WTC11 (cell line): ENCODE measurements around the gene PKHD1. TPM values are rescaled to one million over a fixed set of nuclear protein-coding genes. Genes with fewer than 3 reads are reported as not detected.

Experiments
- ATAC-seq: fragments of 200-7000 bp; cut with Tn5 transposase; 2 replicates; pipeline ENCODE4 v1.10.0; 2021; ENCODE audit warnings: mild to moderate bottlenecking, moderate library complexity
- CTCF ChIA-PET: fragments of 300-600 bp; sonication (Branson Sonifier 250); formaldehyde crosslinking; loops from one replicate; lab custom pipeline; 2021; ENCODE audit warnings: antibody characterized with exemption; lab: Charles Lee
- POLR2A ChIA-PET: fragments of 350-600 bp; sonication (Branson Sonifier 250); formaldehyde crosslinking; loops from one replicate; lab custom pipeline; 2021; ENCODE audit warnings: antibody characterized with exemption; lab: Charles Lee
- DNase-seq: peaks from one replicate; pipeline ENCODE4 v3.0.0; 2021; ENCODE audit warnings: low spot score
- H3K27ac Mint-ChIP-seq: 2 replicates; pipeline ENCODE4 v1.8.0; 2021; ENCODE audit warnings: mixed read lengths
- H3K27me3 Mint-ChIP-seq: 2 replicates; pipeline ENCODE4 v1.8.0; 2021; ENCODE audit warnings: low read depth, mild to moderate bottlenecking, moderate library complexity, mixed read lengths
- H3K36me3 Mint-ChIP-seq: 2 replicates; pipeline ENCODE4 v1.8.0; 2021; ENCODE audit warnings: mixed read lengths
- H3K4me1 Mint-ChIP-seq: 2 replicates; pipeline ENCODE4 v1.8.0; 2022; ENCODE audit warnings: mixed read lengths
- H3K4me3 Mint-ChIP-seq: 2 replicates; pipeline ENCODE4 v1.8.0; 2021; ENCODE audit warnings: mild to moderate bottlenecking, moderate library complexity, mixed read lengths
- H3K9me3 Mint-ChIP-seq: 2 replicates; pipeline ENCODE4 v1.8.0; 2021; ENCODE audit warnings: mixed read lengths
- AR ChIP-seq: fragments of 250-450 bp; sonication (Bioruptor Pico); IDR thresholded peaks from 2 replicates; pipeline ENCODE4 v1.9.0; 2021; ENCODE audit warnings: mild to moderate bottlenecking
- ARID4B ChIP-seq: sonication (generic); formaldehyde crosslinking; IDR thresholded peaks from 2 replicates; pipeline ENCODE4 v1.8.0; 2023; ENCODE audit warnings: missing genetic modification reagents, mild to moderate bottlenecking, borderline replicate concordance
- CBFB ChIP-seq: sonication (generic); formaldehyde crosslinking; IDR thresholded peaks from 2 replicates; pipeline ENCODE4 v1.8.1; 2022; ENCODE audit warnings: mild to moderate bottlenecking, low read depth, missing genetic modification reagents
- FOXP1 ChIP-seq: sonication (generic); formaldehyde crosslinking; IDR thresholded peaks from 2 replicates; pipeline ENCODE4 v1.8.0; 2022; ENCODE audit warnings: missing genetic modification reagents, mild to moderate bottlenecking, moderate library complexity, borderline replicate concordance
- GTF2I ChIP-seq: fragments of 250-450 bp; sonication (Bioruptor Pico); conservative IDR thresholded peaks from 2 replicates; pipeline ENCODE4 v1.4.0; 2021; ENCODE audit warnings: mild to moderate bottlenecking
- KAT7 ChIP-seq: sonication (generic); formaldehyde crosslinking; IDR thresholded peaks from 2 replicates; pipeline ENCODE4 v1.8.1; 2023; ENCODE audit warnings: missing genetic modification reagents, mild to moderate bottlenecking, borderline replicate concordance
- MLX ChIP-seq: sonication (generic); formaldehyde crosslinking; IDR thresholded peaks from 2 replicates; pipeline ENCODE4 v1.8.1; 2023; ENCODE audit warnings: mild to moderate bottlenecking, missing genetic modification reagents, moderate library complexity
- SMAD3 ChIP-seq: sonication (generic); formaldehyde crosslinking; IDR thresholded peaks from 2 replicates; pipeline ENCODE4 v1.8.0; 2022; ENCODE audit warnings: missing genetic modification reagents, mild to moderate bottlenecking, borderline replicate concordance
- TEAD1 ChIP-seq: sonication (generic); formaldehyde crosslinking; IDR thresholded peaks from 2 replicates; pipeline ENCODE4 v1.8.0; 2022; ENCODE audit warnings: mild to moderate bottlenecking, missing genetic modification reagents
- ZMAT4 ChIP-seq: fragments of 250-450 bp; sonication (Bioruptor Pico); IDR thresholded peaks from 2 replicates; pipeline ENCODE4 v1.9.0; 2021; ENCODE audit warnings: mild to moderate bottlenecking
- ZNF232 ChIP-seq: sonication (generic); formaldehyde crosslinking; IDR thresholded peaks from 2 replicates; pipeline ENCODE4 v1.8.0; 2022; ENCODE audit warnings: mild to moderate bottlenecking, missing genetic modification reagents
- ZNF396 ChIP-seq: fragments of 250-450 bp; sonication (Bioruptor Pico); IDR thresholded peaks from 2 replicates; pipeline ENCODE4 v1.8.0; 2021; ENCODE audit warnings: mild to moderate bottlenecking, moderate library complexity, borderline replicate concordance
- ZNF416 ChIP-seq: fragments of 250-450 bp; sonication (Bioruptor Pico); IDR thresholded peaks from 2 replicates; pipeline ENCODE4 v1.9.0; 2021; ENCODE audit warnings: mild to moderate bottlenecking, inconsistent platforms
- ZNF425 ChIP-seq: fragments of 250-450 bp; sonication (Bioruptor Pico); conservative IDR thresholded peaks from 2 replicates; pipeline ENCODE4 v1.9.0; 2021; ENCODE audit warnings: mild to moderate bottlenecking
- ZNF671 ChIP-seq: fragments of 250-450 bp; sonication (Bioruptor Pico); IDR thresholded peaks from 2 replicates; pipeline ENCODE4 v1.8.0; 2021; ENCODE audit warnings: mild to moderate bottlenecking
- ZSCAN18 ChIP-seq: fragments of 250-450 bp; sonication (Bioruptor Pico); IDR thresholded peaks from 2 replicates; pipeline ENCODE4 v2.1.2; 2022; ENCODE audit warnings: mild to moderate bottlenecking, moderate library complexity
- total RNA-seq: library from RNA; stranded (reverse); gene quantifications from 3 replicates; pipeline ENCODE4 v1.2.3, GENCODE V29; 2021
- TF ChIP-seq, protein P1 (sequence below): fragments of 250-450 bp; sonication (Bioruptor Pico); IDR thresholded peaks from 2 replicates; pipeline ENCODE4 v1.8.0; 2021; ENCODE audit warnings: mild to moderate bottlenecking

Gene PKHD1
- total RNA-seq, 1 experiment from 2014 or later = 0.15 TPM

- ATAC-seq (no peak), DNase-seq (no peak)
- 0 out of 2 replicates have a peak overlapping the region, but pooled peaks have one; percentile 57 for H3K27ac Mint-ChIP-seq
- H3K4me1 Mint-ChIP-seq = peaks cover 24% of the 10 kb centered on the region
- H3K9me3 Mint-ChIP-seq = no peaks in the 10 kb centered on the region
- TF ChIP-seq FOXP1 (CRISPR knock-in tag) = no peak
- TF ChIP-seq TEAD1 (CRISPR knock-in tag) = no peak
- TF ChIP-seq ZNF425 (CRISPR knock-in tag) = no peak
- no peak for TF ChIP-seq ZNF396
- TF ChIP-seq ZMAT4 (CRISPR knock-in tag) = no peak
- no peak for TF ChIP-seq ZNF416 (CRISPR knock-in tag)
- ChIA-PET POLR2A (no interaction called here), CTCF (interaction anchor here (1.5 to 1.9 kb wide), 2 partner anchors 69 to 94 kb away, joined by 3 to 15 read pairs; no protein-coding TSS in a partner anchor)
- H3K4me3 Mint-ChIP-seq = no peak overlapping the region
- no peaks in the 10 kb centered on the region for H3K36me3 Mint-ChIP-seq
- no peaks in the 10 kb centered on the region for H3K27me3 Mint-ChIP-seq
Observed at GRCh38 chr6:51865176-51865575, 222.2 kb downstream of the PKHD1 start.

DNA sequence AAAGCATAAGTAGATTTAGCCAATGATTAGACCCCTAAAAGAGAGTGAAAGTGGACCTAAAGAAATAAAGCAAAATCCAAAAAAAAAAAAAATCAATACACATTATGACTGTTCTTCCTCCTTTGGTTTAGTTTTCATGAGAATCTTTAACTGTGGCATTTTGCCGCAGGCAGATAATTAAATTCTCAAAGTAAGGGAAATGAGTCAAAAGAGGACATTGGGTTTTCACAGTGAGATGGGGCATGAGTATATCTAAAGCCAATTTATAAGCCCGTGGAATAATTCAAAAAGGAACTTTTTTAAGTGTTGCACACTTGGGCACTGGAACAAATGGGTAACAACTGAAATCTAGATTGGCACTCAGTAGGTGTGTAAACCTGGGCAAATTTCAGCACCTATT lies 230.3 kb downstream of the PKHD1 start:
- Mint-ChIP-seq H3K4me3 (no peak overlapping the region), H3K9me3 (peaks cover 18% of the 10 kb centered on the region), H3K27ac (no peak overlapping the region), H3K36me3 (peaks cover 14% of the 10 kb centered on the region), H3K4me1 (peaks cover 17% of the 10 kb centered on the region), H3K27me3 (no peaks in the 10 kb centered on the region; the same call in 1 of the 2 replicates)
- TF ChIP-seq ZNF671 (CRISPR knock-in tag) (no peak), ZSCAN18 (CRISPR knock-in tag) (no peak), AR (no peak), SMAD3 (no peak), CBFB (no peak), GTF2I (CRISPR knock-in tag) (no peak), MLX (no peak), FOXP1 (CRISPR knock-in tag) (no peak), ARID4B (CRISPR knock-in tag) (no peak), ZMAT4 (CRISPR knock-in tag) (no peak), ZNF232 (CRISPR knock-in tag) (no peak), KAT7 (CRISPR knock-in tag) (no peak)
- TF ChIP-seq, protein P1, sequence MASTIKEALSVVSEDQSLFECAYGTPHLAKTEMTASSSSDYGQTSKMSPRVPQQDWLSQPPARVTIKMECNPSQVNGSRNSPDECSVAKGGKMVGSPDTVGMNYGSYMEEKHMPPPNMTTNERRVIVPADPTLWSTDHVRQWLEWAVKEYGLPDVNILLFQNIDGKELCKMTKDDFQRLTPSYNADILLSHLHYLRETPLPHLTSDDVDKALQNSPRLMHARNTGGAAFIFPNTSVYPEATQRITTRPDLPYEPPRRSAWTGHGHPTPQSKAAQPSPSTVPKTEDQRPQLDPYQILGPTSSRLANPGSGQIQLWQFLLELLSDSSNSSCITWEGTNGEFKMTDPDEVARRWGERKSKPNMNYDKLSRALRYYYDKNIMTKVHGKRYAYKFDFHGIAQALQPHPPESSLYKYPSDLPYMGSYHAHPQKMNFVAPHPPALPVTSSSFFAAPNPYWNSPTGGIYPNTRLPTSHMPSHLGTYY (CRISPR knock-in tag) = no peak
- CTCF ChIA-PET = no interaction called here
- POLR2A ChIA-PET = no interaction called here
- DNase-seq = no peak
- ATAC-seq = no peak
